SKM-1 treated with dmso at 0.1 percent for 144 hours (cell line): ENCODE results near the gene LHX3.

Experiments
- DNase-seq: peaks from one replicate; lab custom pipeline; 2025; ENCODE audit not compliant: unreplicated experiment; lab: John Stamatoyannopoulos, UW

Gene LHX3

GRCh38 chr9:136179101-136179616 is 25.8 kb downstream of the LHX3 start:
- no peak for DNase-seq

GRCh38 chr9:136178773-136179075 is 26.2 kb downstream of the LHX3 start:
- no peak for DNase-seq

GRCh38 chr9:136178061-136178772 is 26.7 kb downstream of the LHX3 start:
- no peak for DNase-seq

GRCh38 chr9:136177224-136177623 is 27.7 kb downstream of the LHX3 start:
- DNase-seq, result no peak

GRCh38 chr9:136175616-136176197 is 29.2 kb downstream of the LHX3 start:
- no peak for DNase-seq

GRCh38 chr9:136174779-136175615 is 29.9 kb downstream of the LHX3 start:
- no peak for DNase-seq

GRCh38 chr9:136173648-136174290 is 31.2 kb downstream of the LHX3 start:
- no peak for DNase-seq

- DNase-seq, result no peak
Measured at GRCh38 chr9:136172412-136173079, 32.4 kb downstream of the LHX3 start.

GRCh38 chr9:136171801-136172411 is 33.0 kb downstream of the LHX3 start:
- DNase-seq, result no peak

GRCh38 chr9:136171009-136171800 is 33.7 kb downstream of the LHX3 start:
- DNase-seq, result no peak

- DNase-seq, result peak; percentile 7
Measured at GRCh38 chr9:136170006-136170901, 34.7 kb downstream of the LHX3 start.

GRCh38 chr9:136169495-136169894 is 35.4 kb downstream of the LHX3 start:
- DNase-seq, result no peak

- no peak for DNase-seq
Measured at GRCh38 chr9:136163248-136163850, 41.6 kb downstream of the LHX3 start.

GRCh38 chr9:136160995-136161610 is 43.8 kb downstream of the LHX3 start:
- no peak for DNase-seq

- no peak for DNase-seq
Measured at GRCh38 chr9:136160381-136160841, 44.5 kb downstream of the LHX3 start.

GRCh38 chr9:136159851-136160250 is 45.1 kb downstream of the LHX3 start:
- DNase-seq, result no peak

GRCh38 chr9:136157477-136158265 is 47.3 kb downstream of the LHX3 start:
- no peak for DNase-seq
